Mesendoderm (in vitro differentiated cells): Measurements from ENCODE around the gene STX11. TPM values are rescaled to one million over a fixed set of nuclear protein-coding genes. Genes with fewer than 3 reads are reported as not detected.

Experiments
- DNase-seq: peaks from one replicate; pipeline ENCODE4 v3.0.0; 2013
- H2AK5ac ChIP-seq: 2 replicates; pipeline ENCODE4 v1.6.1; 2013; ENCODE audit warnings: low read length, inconsistent platforms
- H2BK120ac ChIP-seq: 2 replicates; pipeline ENCODE4 v1.6.1; 2013; ENCODE audit warnings: low read depth, mild to moderate bottlenecking, low read length, moderate library complexity, mixed read lengths
- H2BK15ac ChIP-seq: replicated peaks from 2 replicates; pipeline ENCODE4 v1.6.1; 2013; ENCODE audit warnings: low read depth, mild to moderate bottlenecking, moderate library complexity
- H2BK5ac ChIP-seq: 2 replicates; pipeline ENCODE4 v1.6.1; 2013; ENCODE audit warnings: low read length, inconsistent platforms
- H3K18ac ChIP-seq: 2 replicates; pipeline ENCODE4 v1.6.1; 2013; ENCODE audit warnings: mild to moderate bottlenecking, low read length, mixed read lengths
- H3K23ac ChIP-seq: one replicate; pipeline ENCODE4 v1.6.1; 2013; ENCODE audit warnings: low read length
- H3K27ac ChIP-seq: 2 replicates; pipeline ENCODE4 v1.5.1; 2013; ENCODE audit warnings: low read depth, mild to moderate bottlenecking, inconsistent platforms, low read length, moderate library complexity
- H3K27me3 ChIP-seq: 2 replicates; pipeline ENCODE4 v1.6.1; 2013; ENCODE audit warnings: low read length, control low read depth, mild to moderate bottlenecking, inconsistent platforms; ENCODE audit not compliant: insufficient read depth, poor library complexity
- H3K36me3 ChIP-seq: 2 replicates; pipeline ENCODE4 v1.6.1; 2013; ENCODE audit warnings: low read length, inconsistent platforms; ENCODE audit not compliant: control insufficient read depth, insufficient read depth
- H3K4ac ChIP-seq: one replicate; pipeline ENCODE4 v1.6.1; 2013; ENCODE audit warnings: low read depth, mild to moderate bottlenecking, low read length, moderate library complexity
- H3K4me1 ChIP-seq: 2 replicates; pipeline ENCODE4 v1.6.1; 2013; ENCODE audit warnings: low read depth, low read length, inconsistent platforms; ENCODE audit not compliant: control insufficient read depth
- H3K4me2 ChIP-seq: 2 replicates; pipeline ENCODE4 v1.6.1; 2013; ENCODE audit warnings: low read length
- H3K4me3 ChIP-seq: 2 replicates; pipeline ENCODE4 v1.5.1; 2013; ENCODE audit warnings: mild to moderate bottlenecking, low read length
- H3K56ac ChIP-seq: one replicate; pipeline ENCODE4 v1.6.1; 2013; ENCODE audit warnings: low read length
- H3K79me1 ChIP-seq: 2 replicates; pipeline ENCODE4 v1.6.1; 2013; ENCODE audit warnings: low read length, inconsistent platforms
- H3K79me2 ChIP-seq: 2 replicates; pipeline ENCODE4 v1.6.1; 2013; ENCODE audit warnings: mild to moderate bottlenecking, low read length; ENCODE audit not compliant: control insufficient read depth, insufficient read depth
- H3K9ac ChIP-seq: 2 replicates; pipeline ENCODE4 v1.6.1; 2013; ENCODE audit warnings: low read length, inconsistent platforms
- H4K5ac ChIP-seq: one replicate; pipeline ENCODE4 v1.6.1; 2013; ENCODE audit warnings: low read length
- H4K8ac ChIP-seq: one replicate; pipeline ENCODE4 v1.6.1; 2013; ENCODE audit warnings: low read depth, mild to moderate bottlenecking, control low read depth, low read length, moderate library complexity
- WGBS: extraction: QIAGEN DNeasy Blood & Tissue Kit; methylation state at CpG from one replicate; pipeline ENCODE4 v1.1.7; 2013; ENCODE audit warnings: low lambda C conversion rate, missing lambda C conversion rate; ENCODE audit not compliant: insufficient coverage; ENCODE audit errors: extremely low coverage; 5-methylcytosine and 5-hydroxymethylcytosine counted together
- polyA plus RNA-seq, 2 experiments: library from polyadenylated mRNA; stranded (reverse); fragments of 200-250 nt; gene quantifications; one replicate each; pipeline ENCODE4 v1.2.3, GENCODE V29; 2013

Gene STX11
- 2.0 TPM for polyA plus RNA-seq (2013, experiment 1 of 2)
- 2.3 TPM for polyA plus RNA-seq (2013, experiment 2 of 2)

DNA sequence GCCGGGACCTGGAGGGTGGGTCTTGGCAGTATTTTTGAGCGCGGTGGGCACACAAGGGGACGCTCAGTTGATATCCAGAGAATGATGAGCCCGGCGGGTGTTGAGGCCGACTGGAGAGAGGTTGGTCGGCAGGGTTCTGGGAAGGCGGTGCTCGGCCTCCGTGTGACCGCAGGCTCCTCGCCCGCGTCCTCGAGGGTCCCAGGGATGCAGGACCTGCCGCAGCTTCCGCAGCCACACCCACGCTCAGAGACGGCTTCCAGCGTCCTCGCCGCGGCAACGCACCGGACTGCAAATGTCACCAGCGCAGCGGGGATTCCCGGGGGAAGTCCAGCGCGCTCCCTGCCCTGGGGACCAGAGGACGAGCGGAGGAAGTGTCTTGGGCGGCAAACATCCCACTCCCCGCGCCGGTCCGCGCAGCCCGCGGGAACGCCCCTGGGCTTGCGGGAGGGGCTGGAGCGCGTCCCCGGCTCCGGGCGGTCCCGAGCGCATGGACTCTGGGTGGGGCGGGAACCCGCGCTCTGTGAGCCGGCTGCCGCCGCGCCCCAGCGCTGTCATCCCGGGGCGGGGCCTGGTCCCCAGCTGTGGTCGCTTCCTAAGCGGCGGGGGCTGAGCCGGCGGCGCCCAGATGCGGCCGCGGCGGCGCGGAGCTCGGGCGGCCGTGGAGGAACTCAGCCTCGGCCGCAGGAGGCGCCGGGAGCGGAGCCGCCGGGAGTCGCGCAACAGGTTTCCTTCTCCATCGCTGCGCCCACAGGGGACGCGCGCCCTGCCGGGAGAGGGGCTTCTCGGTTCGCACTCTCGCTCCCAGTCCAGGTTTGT lies at the start of gene STX11:
Gene STX11, plus strand, starts transcription at position 624 of the 816 bp plus-strand sequence. CDS start 36,111 bp downstream, outside the sequence.
- Histone ChIP-seq H4K8ac (no peak within 1 kb of the TSS), H3K27ac (no peak within 1 kb of the TSS), H3K18ac (peak within 1 kb of the TSS; percentile 81), H2BK15ac (no peak within 1 kb of the TSS), H3K79me1 (no peaks in the 10 kb centered on the region), H4K5ac (no peak within 1 kb of the TSS), H3K4me1 (peaks cover 3% of the 10 kb centered on the region), H3K4me2 (peak within 1 kb of the TSS; percentile 92), H3K4me3 (peak within 1 kb of the TSS; percentile 63), H3K56ac (peak within 1 kb of the TSS; percentile 71), H3K4ac (no peak within 1 kb of the TSS), H3K23ac (peak within 1 kb of the TSS; percentile 74), H2AK5ac (no peak within 1 kb of the TSS), H3K36me3 (no peaks in the 10 kb centered on the region), H3K79me2 (no peaks in the 10 kb centered on the region), H2BK120ac (no peak within 1 kb of the TSS), H2BK5ac (no peak within 1 kb of the TSS), H3K27me3 (peaks cover 7% of the 10 kb centered on the region), H3K9ac (peak within 1 kb of the TSS; percentile 59)
- DNase-seq, result peak; percentile 69
- no CpG with 5 or more reads among the region's 93 CpGs for WGBS

DNA sequence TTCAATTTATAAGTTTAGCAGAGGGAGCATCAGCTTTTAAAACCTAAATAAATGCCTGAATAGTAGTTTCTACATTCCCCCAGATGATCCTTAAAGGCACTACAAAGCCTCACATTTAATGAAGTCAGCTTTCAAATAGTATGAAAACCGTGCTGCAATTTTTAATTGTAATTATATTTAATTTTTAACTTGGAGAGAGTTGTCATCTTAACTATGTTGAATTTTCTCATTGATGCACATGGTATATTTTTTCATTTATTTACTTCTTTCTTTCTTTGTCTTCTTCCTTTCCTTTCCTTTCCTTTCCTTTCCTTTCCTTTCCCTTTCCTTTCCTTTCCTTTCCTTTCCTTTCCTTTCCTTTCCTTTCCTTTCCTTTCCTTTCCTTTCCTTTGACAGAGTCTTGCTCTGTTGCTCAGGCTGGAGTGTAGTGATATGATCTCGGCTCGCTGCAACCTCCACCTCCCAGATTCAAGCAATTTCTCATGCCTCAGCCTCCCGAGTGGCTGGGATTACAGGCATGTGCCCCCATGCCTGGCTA lies 47.2 kb upstream of the STX11 start:
- no peak overlapping the region for H2BK15ac ChIP-seq
- no peak overlapping the region for H3K4me2 ChIP-seq
- H2BK120ac ChIP-seq, result no peak overlapping the region
- no peak overlapping the region for H3K9ac ChIP-seq
- no peak overlapping the region for H3K23ac ChIP-seq
- no peak overlapping the region for H3K56ac ChIP-seq
- no peaks in the 10 kb centered on the region for H3K79me1 ChIP-seq
- no peak overlapping the region for H3K4ac ChIP-seq
- H3K79me2 ChIP-seq, result no peaks in the 10 kb centered on the region
- WGBS, result no CpG with 5 or more reads among the region's 4 CpGs
- H3K27me3 ChIP-seq, result no peaks in the 10 kb centered on the region
- no peaks in the 10 kb centered on the region for H3K36me3 ChIP-seq
- H3K27ac ChIP-seq, result no peak overlapping the region
- H4K8ac ChIP-seq, result no peak overlapping the region
- no peaks in the 10 kb centered on the region for H3K4me1 ChIP-seq
- DNase-seq, result no peak
- no peak overlapping the region for H2BK5ac ChIP-seq
- H3K4me3 ChIP-seq, result no peak overlapping the region
- no peak overlapping the region for H3K18ac ChIP-seq
- no peak overlapping the region for H4K5ac ChIP-seq
- no peak overlapping the region for H2AK5ac ChIP-seq

DNA sequence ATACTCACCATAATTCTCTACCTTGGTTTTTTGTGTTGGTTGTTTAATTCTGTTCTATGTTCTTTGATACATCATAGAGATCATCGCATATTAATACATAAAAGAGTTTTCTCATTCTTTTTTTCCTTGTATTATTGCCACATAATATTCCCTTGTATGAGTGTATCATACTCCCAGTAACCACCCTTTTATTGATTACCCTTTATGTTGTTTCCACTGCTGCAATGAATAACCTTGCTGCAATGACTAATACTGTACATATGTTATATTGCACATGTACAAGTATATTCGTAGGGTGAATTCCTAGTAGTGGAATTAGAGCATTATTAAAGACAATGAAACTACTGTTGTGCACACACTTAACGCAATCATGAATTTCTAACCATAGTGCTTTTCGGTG lies 45.8 kb upstream of the STX11 start:
- Histone ChIP-seq H4K5ac (no peak overlapping the region), H3K27ac (no peak overlapping the region), H3K4ac (no peak overlapping the region), H2BK120ac (no peak overlapping the region), H3K79me1 (no peaks in the 10 kb centered on the region), H3K79me2 (no peaks in the 10 kb centered on the region), H3K4me1 (no peaks in the 10 kb centered on the region), H2BK5ac (no peak overlapping the region), H2BK15ac (no peak overlapping the region), H3K18ac (no peak overlapping the region), H3K9ac (no peak overlapping the region), H3K56ac (no peak overlapping the region), H4K8ac (no peak overlapping the region), H3K27me3 (no peaks in the 10 kb centered on the region), H2AK5ac (no peak overlapping the region), H3K23ac (no peak overlapping the region), H3K4me2 (no peak overlapping the region), H3K4me3 (no peak overlapping the region), H3K36me3 (no peaks in the 10 kb centered on the region)
- no CpG with 5 or more reads among the region's 4 CpGs for WGBS
- no peak for DNase-seq

DNA sequence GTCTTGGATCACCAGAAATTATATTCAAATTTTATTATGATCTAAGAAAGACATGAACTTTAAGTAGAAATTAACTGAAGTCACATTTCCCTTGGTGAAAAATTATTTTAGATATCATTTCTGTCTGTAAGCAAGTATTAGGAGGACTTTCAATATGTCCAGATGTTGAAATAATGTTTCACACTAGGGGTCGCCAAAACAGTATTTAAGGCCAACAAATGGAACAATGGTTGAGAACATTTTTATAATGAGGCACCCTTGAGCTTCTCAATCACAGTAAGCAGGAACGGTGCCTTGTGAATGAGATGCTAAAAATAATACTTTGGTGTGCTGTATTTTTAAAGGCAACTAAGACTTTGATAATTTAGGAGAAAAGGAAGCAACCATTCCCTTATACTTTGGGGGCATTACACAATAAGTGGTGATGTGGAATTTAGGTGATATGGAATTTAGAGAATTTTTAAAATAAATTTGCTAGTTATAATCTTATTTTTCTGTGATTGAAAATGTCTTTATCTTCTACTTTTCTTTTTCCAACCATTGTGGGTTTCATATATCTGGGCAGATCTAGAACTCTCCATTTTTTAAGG lies 45.3 kb upstream of the STX11 start:
- no peaks in the 10 kb centered on the region for H3K4me1 ChIP-seq
- no CpG with 5 or more reads among the region's 2 CpGs for WGBS
- peak; percentile 73 for DNase-seq

DNA sequence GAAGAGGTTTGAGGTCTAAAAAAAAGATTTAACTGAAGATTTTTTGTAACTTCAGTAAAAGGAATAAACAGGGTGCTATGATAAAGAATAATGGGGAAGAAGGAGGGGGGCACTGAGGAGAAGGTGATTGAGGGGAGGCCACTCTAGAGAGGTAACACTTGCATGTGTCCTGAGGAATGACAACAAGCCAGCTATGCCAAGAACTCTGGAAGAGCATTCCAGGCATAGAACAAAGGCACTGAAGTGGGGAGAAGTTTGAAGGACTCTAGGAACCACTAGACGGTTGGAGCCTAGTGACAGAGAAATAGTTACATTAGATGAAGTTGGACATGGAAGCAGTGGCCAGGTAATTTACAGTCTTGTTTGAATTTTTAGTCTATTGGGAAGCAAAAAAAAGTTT lies 44.1 kb upstream of the STX11 start:
- no peak overlapping the region for H3K18ac ChIP-seq
- WGBS, result no CpG with 5 or more reads among the region's 1 CpG
- no peaks in the 10 kb centered on the region for H3K4me1 ChIP-seq
- H3K27me3 ChIP-seq, result no peaks in the 10 kb centered on the region
- no peak overlapping the region for H4K8ac ChIP-seq
- no peaks in the 10 kb centered on the region for H3K79me1 ChIP-seq
- DNase-seq, result peak; percentile 82
- no peak overlapping the region for H3K27ac ChIP-seq
- no peak overlapping the region for H3K23ac ChIP-seq
- no peaks in the 10 kb centered on the region for H3K79me2 ChIP-seq
- no peak overlapping the region for H3K4me3 ChIP-seq
- H4K5ac ChIP-seq, result no peak overlapping the region
- no peak overlapping the region for H2BK120ac ChIP-seq
- no peak overlapping the region for H2BK15ac ChIP-seq
- H2BK5ac ChIP-seq, result no peak overlapping the region
- no peak overlapping the region for H3K9ac ChIP-seq
- H3K36me3 ChIP-seq, result no peaks in the 10 kb centered on the region
- no peak overlapping the region for H3K56ac ChIP-seq
- no peak overlapping the region for H3K4ac ChIP-seq
- no peak overlapping the region for H2AK5ac ChIP-seq
- no peak overlapping the region for H3K4me2 ChIP-seq

More for the DNA sequence above, 45.3 kb upstream of the STX11 start:
- Histone ChIP-seq H3K79me1 (no peaks in the 10 kb centered on the region), H3K18ac (no peak overlapping the region), H3K4ac (no peak overlapping the region), H3K4me2 (no peak overlapping the region), H3K4me3 (no peak overlapping the region), H2BK15ac (no peak overlapping the region), H3K27me3 (no peaks in the 10 kb centered on the region), H3K27ac (no peak overlapping the region), H4K5ac (no peak overlapping the region), H3K9ac (no peak overlapping the region), H3K79me2 (no peaks in the 10 kb centered on the region), H2AK5ac (no peak overlapping the region), H3K23ac (no peak overlapping the region), H3K36me3 (no peaks in the 10 kb centered on the region), H2BK120ac (no peak overlapping the region), H2BK5ac (no peak overlapping the region), H4K8ac (no peak overlapping the region), H3K56ac (no peak overlapping the region)
